K562 (cell line): ENCODE measurements around the gene IL10. TPM values are rescaled to one million over a fixed set of nuclear protein-coding genes. Genes with fewer than 3 reads are reported as not detected.
A peak's percentile ranks its signal among the peaks of the same experiment; 100 is the strongest.

Source experiments
- ATAC-seq: fragments of 200-7000 bp; cut with Tn5 transposase; 3 replicates; pipeline ENCODE4 v1.9.1; 2020; ENCODE audit warnings: moderate library complexity
- BruUV-seq: library from RNA; stranded (reverse); fragments of 400-500 nt; replicated peaks from 2 replicates; lab custom pipeline; 2021; lab: Mats Ljungman, UMichigan
- CTCF ChIA-PET: fragments of 300-600 bp; formaldehyde crosslinking; extraction: SDS; loops from one replicate; lab custom pipeline; 2021; ENCODE audit warnings: low intra/inter-chr PET ratio; lab: Yijun Ruan, JAX
- POLR2A ChIA-PET: fragments of 300-600, 350-650 bp; sonication (Branson Sonifier 250); formaldehyde crosslinking; extraction: SDS; loops from one replicate; lab custom pipeline; 2021; ENCODE audit warnings: antibody characterized with exemption, inconsistent platforms; lab: Yijun Ruan, JAX
- DNase-seq, 4 experiments: peaks; one replicate each; pipeline versions ENCODE4 v3.0.0 to v3.0.0-alpha.2; 2011 to 2018; ENCODE audit warnings: low spot score in 3 of 4, mixed read lengths in 3 of 4; ENCODE audit errors: extremely low read depth in 1 of 4
- FAIRE-seq: peaks from 2 replicates; lab custom pipeline; 2011; peaks lifted over from hg19 to GRCh38; lab: Jason Lieb, UNC
- H2AFZ ChIP-seq: 2 replicates; pipeline ENCODE4 v1.6.0; 2011; ENCODE audit warnings: low read depth, low read length, control low read depth, inconsistent platforms
- H3K27ac ChIP-seq: fragments of 200-600 bp; 3 replicates; pipeline ENCODE4 v1.8.0; 2011; ENCODE audit warnings: low read depth, mild to moderate bottlenecking, control low read depth, inconsistent platforms, low read length, moderate library complexity, mixed read lengths; ENCODE audit errors: extremely low read depth
- H3K27me3 ChIP-seq, 2 experiments: fragments of 300-600 bp in 1 of 2; 2 replicates in 1 of 2; 3 replicates in 1 of 2; pipeline versions ENCODE4 v1.6.0 to v1.8.0; 2011; ENCODE audit warnings: inconsistent platforms in 2 of 2, low read length in 2 of 2, mild to moderate bottlenecking in 1 of 2, mixed read lengths in 1 of 2, moderate library complexity in 1 of 2; ENCODE audit not compliant: control insufficient read depth in 2 of 2, insufficient read depth in 2 of 2
- H3K36me3 ChIP-seq: fragments of 300-600 bp; 3 replicates; pipeline ENCODE4 v1.8.0; 2011; ENCODE audit warnings: mild to moderate bottlenecking, low read length, inconsistent platforms; ENCODE audit not compliant: control insufficient read depth, insufficient read depth
- H3K4me1 ChIP-seq, 2 experiments: fragments of 200-600 bp in 1 of 2; replicated peaks in 1 of 2; 2 replicates in 1 of 2; 3 replicates in 1 of 2; pipeline versions ENCODE4 v1.5.1 to v1.8.0; 2011; ENCODE audit warnings: inconsistent platforms in 2 of 2, low read length in 2 of 2, mild to moderate bottlenecking in 1 of 2, mixed read lengths in 1 of 2, moderate library complexity in 1 of 2; ENCODE audit not compliant: control insufficient read depth in 2 of 2, insufficient read depth in 2 of 2
- H3K4me2 ChIP-seq: 2 replicates; pipeline ENCODE4 v1.6.1; 2011; ENCODE audit warnings: low read length, control low read depth, inconsistent platforms, mixed read lengths; ENCODE audit not compliant: insufficient read depth
- H3K4me3 ChIP-seq: fragments of 200-600 bp; sonication (generic), shearing (Covaris generic); 2 replicates; pipeline ENCODE4 v1.5.1; 2016; ENCODE audit warnings: control low read depth, inconsistent platforms
- H3K79me2 ChIP-seq: fragments of 200-600 bp; 3 replicates; pipeline ENCODE4 v1.8.0; 2011; ENCODE audit warnings: low read length, inconsistent platforms; ENCODE audit not compliant: control insufficient read depth, insufficient read depth
- H3K9ac ChIP-seq, 2 experiments: 2 replicates each; pipeline versions ENCODE4 v1.6.0 to v1.6.1; 2011; ENCODE audit warnings: low read depth in 2 of 2, low read length in 2 of 2, control low read depth in 1 of 2, inconsistent platforms in 1 of 2, mild to moderate bottlenecking in 1 of 2, mixed read lengths in 1 of 2; ENCODE audit not compliant: insufficient read depth in 1 of 2
- H3K9me1 ChIP-seq: one replicate; pipeline ENCODE4 v1.6.0; 2011; ENCODE audit warnings: inconsistent platforms, mild to moderate bottlenecking, low read length, moderate library complexity; ENCODE audit not compliant: control insufficient read depth, insufficient read depth
- H3K9me3 ChIP-seq: replicated peaks from 2 replicates; pipeline ENCODE4 v1.5.1; 2011; ENCODE audit warnings: low read depth, low read length, inconsistent platforms; ENCODE audit not compliant: control insufficient read depth, insufficient read depth
- H4K20me1 ChIP-seq: replicated peaks from 2 replicates; pipeline ENCODE4 v1.6.1; 2011; ENCODE audit warnings: low read length, inconsistent platforms, mixed read lengths; ENCODE audit not compliant: control insufficient read depth, insufficient read depth
- HNRNPH1 ChIP-seq: fragments of 200-400 bp; formaldehyde crosslinking; optimal IDR thresholded peaks from 2 replicates; pipeline ENCODE3; 2017; ENCODE audit warnings: low read depth, mild to moderate bottlenecking, low read length, moderate library complexity
- PHF21A ChIP-seq: fragments of 450-650 bp; IDR thresholded peaks from 2 replicates; pipeline ENCODE4 v1.6.1; 2017; ENCODE audit warnings: low read depth, borderline replicate concordance
- POLR3G ChIP-seq: IDR thresholded peaks from 2 replicates; pipeline ENCODE4 v1.6.1; 2011; ENCODE audit not compliant: insufficient read length, insufficient replicate concordance; ENCODE audit errors: extremely low read depth
- SAFB2 ChIP-seq: fragments of 200-400 bp; formaldehyde crosslinking; IDR thresholded peaks from 2 replicates; pipeline ENCODE4 v1.6.1; 2018; ENCODE audit warnings: borderline replicate concordance, low read length, low read depth, moderate library complexity; ENCODE audit not compliant: severe bottlenecking
- TRIM24 ChIP-seq, 2 experiments: fragments of 450-650 bp; IDR thresholded peaks; 2 replicates each; pipeline ENCODE4 v1.6.1; 2016
- TRIM25 ChIP-seq: fragments of 450-650 bp; IDR thresholded peaks from 2 replicates; pipeline ENCODE4 v1.7.0; 2016; ENCODE audit warnings: borderline replicate concordance
- ZC3H4 ChIP-seq: sonication (generic); formaldehyde crosslinking; IDR thresholded peaks from 2 replicates; pipeline ENCODE4 v1.9.0; 2021; ENCODE audit warnings: missing genetic modification reagents, borderline replicate concordance
- ZNF324 ChIP-seq: fragments of 250-450 bp; sonication (Bioruptor Pico); IDR thresholded peaks from 2 replicates; pipeline ENCODE4 v1.4.0; 2020; ENCODE audit warnings: mild to moderate bottlenecking
- ZSCAN32 ChIP-seq: fragments of 450-650 bp; formaldehyde crosslinking; IDR thresholded peaks from 2 replicates; pipeline ENCODE4 v1.4.0; 2020; ENCODE audit warnings: mild to moderate bottlenecking, moderate library complexity
- WGBS: fragments of 100-300 bp; shearing (Covaris generic); methylation state at CpG from one replicate; pipeline ENCODE4 v1.1.6; 2016; ENCODE audit warnings: low coverage, mixed read lengths; ENCODE audit not compliant: insufficient coverage; ENCODE audit errors: missing lambda C conversion rate; 5-methylcytosine and 5-hydroxymethylcytosine counted together
- in situ Hi-C: fragments of 300-500 bp; cut with MboI; formaldehyde crosslinking; loops from 4 replicates; pipeline ENCODE4 v1.15.0; 2018; ENCODE audit warnings: inconsistent platforms, mixed read lengths
- intact Hi-C: fragments of 100-400 bp; cut with micrococcal nuclease; formaldehyde crosslinking; loops from 2 replicates; pipeline ENCODE4 v1.14.2; 2022
- polyA plus RNA-seq, 8 experiments: library from polyadenylated mRNA; depleted of rRNA in 4 of 8; stranded (reverse) in 5 of 8; unstranded in 3 of 8; fragments of >200 nt; fragmentation: Nextera tagmentation in 2 of 8; fragmentation: Illumina TruSeq in 1 of 8; extraction: Ambion mirVana in 2 of 8; extraction: Trizol in 1 of 8; gene quantifications; 2 replicates each; pipeline versions ENCODE4 v1.2.1 to v1.2.3, GENCODE V29; 2011 to 2014; ENCODE audit warnings: inconsistent platforms in 1 of 8, missing spikeins in 1 of 8
- total RNA-seq, 7 experiments: library from RNA; depleted of rRNA in 6 of 7; stranded (reverse); fragments of >200 nt in 6 of 7; fragmentation: Illumina TruSeq in 2 of 7; extraction: Trizol in 2 of 7; gene quantifications; 2 replicates each; pipeline versions ENCODE4 v1.2.1 to v1.2.3, GENCODE V29; 2011 to 2021; ENCODE audit warnings: low replicate concordance in 1 of 7
- TF ChIP-seq, protein P1 (sequence below), 2 experiments: fragments of 250-450 bp in 1 of 2; fragments of 450-650 bp in 1 of 2; sonication (Bioruptor Pico) in 1 of 2; IDR thresholded peaks; 2 replicates each; pipeline versions ENCODE4 v1.6.1 to v1.8.0; 2016 to 2021; ENCODE audit warnings: mild to moderate bottlenecking in 2 of 2, moderate library complexity in 2 of 2, missing compliant biosample characterization in 1 of 2, missing genetic modification characterization in 1 of 2
- TF ChIP-seq, protein P2 (sequence below): sonication (generic); IDR thresholded peaks from 2 replicates; pipeline ENCODE4 v1.6.1; 2016

The IL10 gene
- total and polyA plus RNA-seq, 9 of the 15 experiments (the other 6 are each of a cell fraction or from before 2014, with no cell fraction given), result 0.29 TPM; not detected in 8

DNA sequence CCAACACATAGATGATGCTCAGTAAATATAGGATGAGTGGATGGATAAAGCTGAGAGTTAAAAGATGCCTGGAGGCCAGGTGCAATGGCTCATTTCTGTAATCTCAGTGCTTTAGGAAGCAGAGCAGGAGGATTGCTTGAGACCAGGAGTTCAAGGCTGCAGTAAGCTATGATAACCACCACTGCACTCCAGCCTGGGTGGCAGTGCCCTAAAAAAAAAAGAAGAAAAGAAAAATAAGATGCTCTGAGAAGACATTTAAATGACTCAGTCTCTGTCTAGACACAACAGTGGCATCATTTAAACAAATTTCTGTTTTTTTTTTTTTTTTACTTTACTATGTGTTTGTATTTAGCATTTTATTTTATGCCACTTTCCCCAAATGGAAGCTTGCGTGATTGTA is 27.0 kb downstream of the IL10 start:
- FAIRE-seq (no peak), ATAC-seq (no peak), DNase-seq (no peak)
- no peak overlapping the region for H3K9ac ChIP-seq
- no peak overlapping the region for H3K27ac ChIP-seq
- 0 out of 2 replicates have a peak, but pooled peaks cover 6% of the 10 kb centered on the region for H4K20me1 ChIP-seq
- no peaks in the 10 kb centered on the region for H3K36me3 ChIP-seq
- peaks cover 43 to 51% of the 10 kb centered on the region in 2 experiments for H3K27me3 ChIP-seq
- TF ChIP-seq TRIM25, result no peak
- TF ChIP-seq ZNF324 (CRISPR knock-in tag), result no peak
- no peak for TF ChIP-seq ZC3H4 (CRISPR knock-in tag)
- intact Hi-C loops, result no loop called here
- no TSS peak for BruUV-seq
- H3K9me3 ChIP-seq, result no peaks in the 10 kb centered on the region
- 9% methylated on average over 1 of the region's 1 CpG for WGBS
- H3K4me1 ChIP-seq, result no peaks in the 10 kb centered on the region
- POLR2A ChIA-PET, result interaction anchor here (1.1 kb wide), 2 partner anchors 16 to 164 kb away, joined by 3 to 5 read pairs; no protein-coding TSS in a partner anchor
- no peak overlapping the region for H3K4me3 ChIP-seq
- in situ Hi-C loops, result no loop called here
- H2AFZ ChIP-seq, result no peak overlapping the region
- H3K79me2 ChIP-seq, result no peaks in the 10 kb centered on the region
- CTCF ChIA-PET, result interaction anchor here (0.7 kb wide), 1 partner anchor 191 kb away, joined by 5 read pairs; no protein-coding TSS in a partner anchor
- no peaks in the 10 kb centered on the region for H3K9me1 ChIP-seq
- H3K4me2 ChIP-seq, result no peak overlapping the region

GRCh38 chr1:206744683-206745082 is 27.6 kb downstream of the IL10 start:
- in situ Hi-C loops, result no loop called here
- Histone ChIP-seq H3K9ac (no peak overlapping the region), H3K9me1 (no peaks in the 10 kb centered on the region), H3K4me3 (no peak overlapping the region), H4K20me1 (0 out of 2 replicates have a peak, but pooled peaks cover 6% of the 10 kb centered on the region), H3K36me3 (no peaks in the 10 kb centered on the region), H3K27ac (no peak overlapping the region), H3K4me1 (no peaks in the 10 kb centered on the region), H3K27me3 (peaks cover 40 to 48% of the 10 kb centered on the region in 2 experiments), H3K9me3 (no peaks in the 10 kb centered on the region), H3K4me2 (no peak overlapping the region), H3K79me2 (no peaks in the 10 kb centered on the region), H2AFZ (no peak overlapping the region)
- ChIA-PET POLR2A (interaction anchor here (0.5 to 1.1 kb wide), 4 partner anchors 13 to 165 kb away, joined by 3 to 5 read pairs (median 3); no protein-coding TSS in a partner anchor), CTCF (no interaction called here)
- WGBS, result 1% methylated on average over 4 of the region's 4 CpGs
- intact Hi-C loops, result no loop called here
- ATAC-seq (peak; percentile 56), FAIRE-seq (no peak), DNase-seq (peak in 1 of 4 experiments; percentile 26)
- BruUV-seq, result no TSS peak
- TF ChIP-seq POLR3G (no peak), PHF21A (no peak), SAFB2 (no peak), HNRNPH1 (no peak), TRIM24 (IDR thresholded peaks at IDR 0.05) (no peak), ZSCAN32 (no peak)
- TF ChIP-seq, protein P1, sequence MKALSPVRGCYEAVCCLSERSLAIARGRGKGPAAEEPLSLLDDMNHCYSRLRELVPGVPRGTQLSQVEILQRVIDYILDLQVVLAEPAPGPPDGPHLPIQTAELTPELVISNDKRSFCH (CRISPR knock-in tag; IDR thresholded peaks at IDR 0.05), result no peak
- TF ChIP-seq, protein P1 (tag; IDR thresholded peaks at IDR 0.05), result no peak
- TF ChIP-seq, protein P2, sequence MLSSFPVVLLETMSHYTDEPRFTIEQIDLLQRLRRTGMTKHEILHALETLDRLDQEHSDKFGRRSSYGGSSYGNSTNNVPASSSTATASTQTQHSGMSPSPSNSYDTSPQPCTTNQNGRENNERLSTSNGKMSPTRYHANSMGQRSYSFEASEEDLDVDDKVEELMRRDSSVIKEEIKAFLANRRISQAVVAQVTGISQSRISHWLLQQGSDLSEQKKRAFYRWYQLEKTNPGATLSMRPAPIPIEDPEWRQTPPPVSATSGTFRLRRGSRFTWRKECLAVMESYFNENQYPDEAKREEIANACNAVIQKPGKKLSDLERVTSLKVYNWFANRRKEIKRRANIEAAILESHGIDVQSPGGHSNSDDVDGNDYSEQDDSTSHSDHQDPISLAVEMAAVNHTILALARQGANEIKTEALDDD, result no peak
